HEK293 (cell line): ENCODE results near the gene GBF1.

Experiments used
- CTCF ChIA-PET: fragments of 350-600 bp; formaldehyde crosslinking; extraction: SDS; loops from one replicate; lab custom pipeline; 2021; ENCODE audit warnings: antibody characterized with exemption; lab: Yijun Ruan, JAX
- POLR2A ChIA-PET: fragments of 300-600 bp; formaldehyde crosslinking; extraction: SDS; loops from one replicate; lab custom pipeline; 2020; ENCODE audit warnings: antibody characterized with exemption, inconsistent platforms; lab: Yijun Ruan, JAX
- H3K27ac ChIP-seq: fragments of 200-500 bp; sonication (Bioruptor generic); 2 replicates; pipeline ENCODE4 v1.5.1; 2014; ENCODE audit warnings: low read depth, low read length, control low read depth, inconsistent platforms; ENCODE audit errors: extremely low read depth
- H3K36me3 ChIP-seq, 2 experiments: fragments of 200-500 bp in 1 of 2; sonication (Bioruptor generic) in 1 of 2; 1 replicate in 1 of 2; 2 replicates in 1 of 2; pipeline ENCODE4 v1.5.1; 2014 to 2017; ENCODE audit warnings: inconsistent platforms in 2 of 2, low read length in 2 of 2; ENCODE audit not compliant: control insufficient read depth in 2 of 2, insufficient read depth in 1 of 2
- H3K4me1 ChIP-seq: fragments of 200-500 bp; sonication (Bioruptor generic); 2 replicates; pipeline ENCODE4 v1.5.1; 2014; ENCODE audit warnings: mild to moderate bottlenecking, low read length, inconsistent platforms; ENCODE audit not compliant: control insufficient read depth, insufficient read depth
- H3K4me3 ChIP-seq: 2 replicates; pipeline ENCODE4 v1.5.1; 2011; ENCODE audit warnings: low read depth, mild to moderate bottlenecking, control low read depth, low read length, moderate library complexity
- H3K9me3 ChIP-seq: fragments of 200-500 bp; sonication (Bioruptor generic); 2 replicates; pipeline ENCODE4 v1.5.1; 2014; ENCODE audit warnings: low read depth, low read length, inconsistent platforms; ENCODE audit not compliant: control insufficient read depth, insufficient read depth
- EGR2 ChIP-seq: fragments of 450-650 bp; formaldehyde crosslinking; IDR thresholded peaks from 2 replicates; pipeline ENCODE4 v1.5.1; 2016; ENCODE audit warnings: low read depth, missing biosample characterization, missing genetic modification characterization
- GLIS2 ChIP-seq: fragments of 450-650 bp; formaldehyde crosslinking; IDR thresholded peaks from 2 replicates; pipeline ENCODE4 v1.5.1; 2016; ENCODE audit warnings: missing biosample characterization, missing genetic modification characterization
- KLF17 ChIP-seq: fragments of 450-650 bp; formaldehyde crosslinking; IDR thresholded peaks from 2 replicates; pipeline ENCODE4 v1.5.1; 2016; ENCODE audit warnings: missing biosample characterization, missing genetic modification characterization
- KLF7 ChIP-seq: fragments of 450-650 bp; formaldehyde crosslinking; IDR thresholded peaks from 2 replicates; pipeline ENCODE4 v1.5.1; 2016; ENCODE audit warnings: missing biosample characterization, missing genetic modification characterization, borderline replicate concordance
- PBX3 ChIP-seq: sonication (generic); formaldehyde crosslinking; IDR thresholded peaks from 2 replicates; pipeline ENCODE4 v1.8.1; 2022; ENCODE audit warnings: mild to moderate bottlenecking, moderate library complexity, missing genetic modification reagents
- PRDM1 ChIP-seq: fragments of 450-650 bp; formaldehyde crosslinking; IDR thresholded peaks from 2 replicates; pipeline ENCODE4; 2016; ENCODE audit warnings: missing biosample characterization, missing genetic modification characterization
- RBAK ChIP-seq: fragments of 450-650 bp; formaldehyde crosslinking; IDR thresholded peaks from 2 replicates; pipeline ENCODE4 v1.5.1; 2016; ENCODE audit warnings: missing biosample characterization, missing genetic modification characterization
- SCRT2 ChIP-seq: fragments of 450-650 bp; formaldehyde crosslinking; IDR thresholded peaks from 2 replicates; pipeline ENCODE4 v1.5.1; 2016; ENCODE audit warnings: missing biosample characterization, missing genetic modification characterization
- SP2 ChIP-seq: fragments of 450-650 bp; formaldehyde crosslinking; IDR thresholded peaks from 2 replicates; pipeline ENCODE4 v1.5.1; 2016; ENCODE audit warnings: missing biosample characterization, missing genetic modification characterization
- WT1 ChIP-seq: fragments of 450-650 bp; formaldehyde crosslinking; IDR thresholded peaks from 2 replicates; pipeline ENCODE4 v1.5.1; 2016; ENCODE audit warnings: missing biosample characterization, missing genetic modification characterization
- ZBTB49 ChIP-seq: fragments of 450-650 bp; formaldehyde crosslinking; IDR thresholded peaks from 2 replicates; pipeline ENCODE4 v1.5.1; 2016; ENCODE audit warnings: missing biosample characterization, missing genetic modification characterization, low read depth
- ZFP69B ChIP-seq: fragments of 450-650 bp; formaldehyde crosslinking; IDR thresholded peaks from 2 replicates; pipeline ENCODE4 v1.5.1; 2016; ENCODE audit warnings: missing biosample characterization, missing genetic modification characterization
- ZNF114 ChIP-seq: fragments of 450-650 bp; formaldehyde crosslinking; IDR thresholded peaks from 2 replicates; pipeline ENCODE4 v1.5.0; 2017; ENCODE audit warnings: missing biosample characterization, missing genetic modification characterization
- ZNF132 ChIP-seq: fragments of 450-650 bp; formaldehyde crosslinking; IDR thresholded peaks from 2 replicates; pipeline ENCODE4 v1.5.1; 2017; ENCODE audit warnings: missing biosample characterization, missing genetic modification characterization, borderline replicate concordance
- ZNF239 ChIP-seq: fragments of 450-650 bp; formaldehyde crosslinking; IDR thresholded peaks from 2 replicates; pipeline ENCODE4 v1.5.1; 2016; ENCODE audit warnings: missing biosample characterization, missing genetic modification characterization
- ZNF311 ChIP-seq: fragments of 450-650 bp; formaldehyde crosslinking; IDR thresholded peaks from 2 replicates; pipeline ENCODE4 v1.5.1; 2017; ENCODE audit warnings: missing biosample characterization, missing genetic modification characterization, borderline replicate concordance
- ZNF398 ChIP-seq: fragments of 450-650 bp; formaldehyde crosslinking; IDR thresholded peaks from 2 replicates; pipeline ENCODE4 v1.5.1; 2017; ENCODE audit warnings: missing biosample characterization, missing genetic modification characterization
- ZNF433 ChIP-seq: fragments of 450-650 bp; formaldehyde crosslinking; IDR thresholded peaks from 2 replicates; pipeline ENCODE4 v1.5.1; 2016; ENCODE audit warnings: missing biosample characterization, missing genetic modification characterization, low read depth
- ZNF555 ChIP-seq: fragments of 450-650 bp; formaldehyde crosslinking; conservative IDR thresholded peaks from 2 replicates; pipeline ENCODE4 v1.5.1; 2017; ENCODE audit warnings: missing biosample characterization, mild to moderate bottlenecking, missing genetic modification characterization, inconsistent platforms
- ZNF610 ChIP-seq: fragments of 450-650 bp; formaldehyde crosslinking; IDR thresholded peaks from 2 replicates; pipeline ENCODE4 v1.5.1; 2016; ENCODE audit warnings: missing biosample characterization, missing genetic modification characterization, borderline replicate concordance
- ZNF626 ChIP-seq: fragments of 450-650 bp; sonication (Bioruptor Pico); formaldehyde crosslinking; IDR thresholded peaks from 2 replicates; pipeline ENCODE4 v1.5.1; 2018; ENCODE audit warnings: missing biosample characterization, missing genetic modification characterization, inconsistent platforms

GBF1 gene

GRCh38 chr10:102274062-102274461, 28.7 kb downstream of the GBF1 start:
- no peaks in the 10 kb centered on the region for H3K9me3 ChIP-seq
- peaks cover 2 to 10% of the 10 kb centered on the region in 2 experiments for H3K36me3 ChIP-seq
- no peak overlapping the region for H3K27ac ChIP-seq
- TF ChIP-seq ZFP69B (tag by site-specific recombination): no peak
- no peak for TF ChIP-seq ZNF132
- TF ChIP-seq KLF7 (tag by site-specific recombination): no peak
- TF ChIP-seq GLIS2 (tag by site-specific recombination): no peak
- no peak for TF ChIP-seq ZNF398
- no peak for TF ChIP-seq ZNF239 (tag by site-specific recombination)
- no peak for TF ChIP-seq ZNF433 (tag by site-specific recombination)
- TF ChIP-seq ZNF114 (tag by site-specific recombination): no peak
- TF ChIP-seq ZNF311 (tag by site-specific recombination): no peak
- no peak for TF ChIP-seq PBX3 (CRISPR knock-in tag)
- no peak for TF ChIP-seq WT1 (tag by site-specific recombination)
- TF ChIP-seq SP2 (tag by site-specific recombination): no peak
- TF ChIP-seq ZBTB49 (tag by site-specific recombination): no peak
- TF ChIP-seq ZNF626 (tag by site-specific recombination): no peak
- TF ChIP-seq EGR2 (tag by site-specific recombination): no peak
- no peak for TF ChIP-seq ZNF610
- TF ChIP-seq KLF17 (tag by site-specific recombination): no peak
- TF ChIP-seq ZNF555: no peak
- no peak overlapping the region for H3K4me3 ChIP-seq
- ChIA-PET CTCF (interaction anchor here (1.0 kb wide), 1 partner anchor 78 kb away, joined by 3 read pairs; no protein-coding TSS in a partner anchor), POLR2A (no interaction called here)
- no peaks in the 10 kb centered on the region for H3K4me1 ChIP-seq

- CTCF ChIA-PET: interaction anchor here (0.7 to 2.0 kb wide), 2 partner anchors 11 to 46 kb away, joined by 4 to 8 read pairs; no protein-coding TSS in a partner anchor
These were observed 30.0 kb downstream of the GBF1 start for GRCh38 chr10:102275343-102275742.

More at GRCh38 chr10:102275343-102275742, 30.0 kb downstream of the GBF1 start:
- H3K36me3 ChIP-seq: peaks cover 0 to 10% of the 10 kb centered on the region in 2 experiments; a peak in 2 of 3 replicates
- no peaks in the 10 kb centered on the region for H3K9me3 ChIP-seq
- POLR2A ChIA-PET: no interaction called here
- no peak overlapping the region for H3K27ac ChIP-seq
- H3K4me1 ChIP-seq: peaks cover 6% of the 10 kb centered on the region; the same call in 1 of the 2 replicates
- no peak for TF ChIP-seq RBAK (tag by site-specific recombination)
- peak; percentile 78 for TF ChIP-seq PRDM1 (tag by site-specific recombination)
- TF ChIP-seq SCRT2 (tag by site-specific recombination): no peak
- TF ChIP-seq, all 188 proteins: peak for 1
- H3K4me3 ChIP-seq: no peak overlapping the region
